ENCODE results near the gene CDK2.
A peak's percentile ranks its signal among the peaks of the same experiment; 100 is the strongest.
"Not testable (repeated sequence)": the region's sequence is repeated elsewhere in the genome, so short reads cannot be mapped to it uniquely, and the experiment has no call there.

CDK2 gene

GRCh38 chr12:55982319-55982936, 15.8 kb downstream of the CDK2 start:
- DNase-seq = no peak

- no peak for DNase-seq
These were observed 16.7 kb downstream of the CDK2 start for GRCh38 chr12:55983232-55983842.

GRCh38 chr12:55984861-55985260, 18.2 kb downstream of the CDK2 start:
- no peak for DNase-seq

- DNase-seq = no peak
These were observed 18.7 kb downstream of the CDK2 start for GRCh38 chr12:55985341-55985740.

- DNase-seq = not testable (repeated sequence)
These were observed 19.3 kb downstream of the CDK2 start for GRCh38 chr12:55985976-55986375.

GRCh38 chr12:55991110-55991509, 24.5 kb downstream of the CDK2 start:
- DNase-seq = no peak

- DNase-seq = no peak
These were observed 26.7 kb downstream of the CDK2 start for GRCh38 chr12:55993230-55993853.

GRCh38 chr12:55995366-55995765, 28.7 kb downstream of the CDK2 start:
- DNase-seq = no peak

- DNase-seq = peak; percentile 37
These were observed 29.6 kb downstream of the CDK2 start for GRCh38 chr12:55996201-55996714.

- no peak for DNase-seq
These were observed 30.3 kb downstream of the CDK2 start, which contains the start of gene SUOX for GRCh38 chr12:55996715-55997534. SUOX (plus strand) TSS chr12:55997276; CDS start chr12:56002222, 4,946 bp downstream.

GRCh38 chr12:55997535-55997859, 30.9 kb downstream of the CDK2 start:
- DNase-seq = no peak

- not testable (repeated sequence) for DNase-seq
These were observed 32.9 kb downstream of the CDK2 start for GRCh38 chr12:55999522-55999921.

- not testable (repeated sequence) for DNase-seq
These were observed 33.4 kb downstream of the CDK2 start for GRCh38 chr12:55999999-56000540.

- no peak for DNase-seq
These were observed 35.0 kb downstream of the CDK2 start for GRCh38 chr12:56001487-56002100.

- DNase-seq = not testable (repeated sequence)
These were observed 36.7 kb downstream of the CDK2 start for GRCh38 chr12:56003376-56003775.

- DNase-seq = no peak
These were observed 37.6 kb downstream of the CDK2 start for GRCh38 chr12:56004211-56004610.

GRCh38 chr12:56007564-56008559, 41.2 kb downstream of the CDK2 start:
- peak; percentile 76 for DNase-seq

- DNase-seq = no peak
These were observed 43.5 kb downstream of the CDK2 start for GRCh38 chr12:56010111-56010570.

- no peak for DNase-seq
These were observed 45.0 kb downstream of the CDK2 start for GRCh38 chr12:56011509-56012090.

GRCh38 chr12:56013482-56013881, 46.9 kb downstream of the CDK2 start:
- no peak for DNase-seq

- no peak for DNase-seq
These were observed 47.6 kb downstream of the CDK2 start for GRCh38 chr12:56014205-56014604.

Data from stimulated activated CD4-positive, alpha-beta T cell treated with anti-CD3 and anti-CD28 coated beads, Interleukin-12 subunit alpha, Interleukin-12 subunit beta, amount 100 ng/mL, for 4 hours (primary cell).